ENCODE results near the gene EPB41L4A.

EPB41L4A gene

DNA sequence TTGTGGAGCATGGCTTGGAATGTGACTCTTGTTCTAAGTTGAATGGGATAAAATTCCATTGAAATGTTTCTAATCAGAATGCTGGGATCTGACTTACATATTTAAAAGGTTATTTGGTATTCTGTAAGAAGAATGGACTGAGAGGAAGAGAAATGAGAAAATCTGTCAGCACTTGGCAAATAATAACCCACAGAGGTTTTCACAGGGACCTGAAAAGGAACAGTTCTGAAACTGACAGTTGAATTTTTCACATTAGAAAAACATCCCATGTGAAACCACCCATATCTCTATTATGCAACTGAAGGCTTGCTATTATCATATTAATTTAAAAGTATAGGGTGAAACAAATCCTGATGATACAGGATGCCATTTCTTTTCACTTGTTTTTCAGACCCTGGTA, 302.7 kb downstream of the EPB41L4A start:
- no peak for DNase-seq (ENCODE audit: low read depth in 2 of 2)

DNA sequence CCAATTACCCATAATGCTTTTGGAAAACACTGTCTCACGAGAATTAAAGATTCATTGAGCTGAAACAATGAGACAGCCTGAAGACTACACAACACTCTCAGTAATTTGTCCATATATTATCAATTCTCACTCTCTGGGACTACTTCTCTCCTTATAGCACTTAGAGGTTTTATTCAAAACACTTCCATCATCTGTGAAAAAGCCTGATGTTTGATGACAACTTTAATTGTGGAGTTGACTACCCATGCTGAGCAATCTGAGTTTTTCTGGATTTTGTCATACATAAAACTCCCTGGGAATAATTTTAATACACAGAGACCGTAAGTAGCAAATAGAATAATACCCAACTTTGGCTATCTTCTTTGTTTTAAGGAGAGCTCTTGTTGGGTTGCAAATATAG, 305.5 kb downstream of the EPB41L4A start:
- DNase-seq (ENCODE audit: low read depth in 2 of 2) = no peak

Measured in stimulated activated CD4-positive, alpha-beta T cell treated with anti-CD3 and anti-CD28 coated beads, Interleukin-12 subunit alpha, Interleukin-12 subunit beta, amount 100 ng/mL, for 24 hours (primary cell).